Ishikawa (cell line): ENCODE data around the gene KDM3A.

ENCODE experiments used
- CEBPB ChIP-seq: IDR thresholded peaks from 2 replicates; pipeline ENCODE4 v1.6.1; 2012
- CREB1 ChIP-seq: IDR thresholded peaks from 2 replicates; pipeline ENCODE4 v1.6.1; 2012; ENCODE audit warnings: low read depth
- EGR1 ChIP-seq: IDR thresholded peaks from 2 replicates; pipeline ENCODE4 v1.6.1; 2012
- EP300 ChIP-seq: IDR thresholded peaks from 2 replicates; pipeline ENCODE4 v1.6.1; 2012; ENCODE audit warnings: borderline replicate concordance
- FOXM1 ChIP-seq: IDR thresholded peaks from 2 replicates; pipeline ENCODE4 v1.6.1; 2012; ENCODE audit warnings: low read depth, borderline replicate concordance
- NFIC ChIP-seq: IDR thresholded peaks from 2 replicates; pipeline ENCODE4 v1.6.1; 2012
- RAD21 ChIP-seq: IDR thresholded peaks from 2 replicates; pipeline ENCODE4 v1.6.1; 2012; ENCODE audit warnings: low read depth
- TAF1 ChIP-seq: IDR thresholded peaks from 2 replicates; pipeline ENCODE4 v1.6.1; 2012; ENCODE audit warnings: low read depth, mild to moderate bottlenecking
- TCF12 ChIP-seq: IDR thresholded peaks from 2 replicates; pipeline ENCODE4 v1.6.1; 2012; ENCODE audit warnings: low read depth
- TEAD4 ChIP-seq: IDR thresholded peaks from 2 replicates; pipeline ENCODE4 v1.6.1; 2012
- USF1 ChIP-seq: IDR thresholded peaks from 2 replicates; pipeline ENCODE4 v1.6.1; 2012
- YY1 ChIP-seq: IDR thresholded peaks from 2 replicates; pipeline ENCODE4 v1.6.1; 2012; ENCODE audit warnings: low read depth
- ZBTB7A ChIP-seq: IDR thresholded peaks from 2 replicates; pipeline ENCODE4 v1.6.1; 2012; ENCODE audit warnings: low read depth
- TF ChIP-seq, protein P1 (sequence below): IDR thresholded peaks from 2 replicates; pipeline ENCODE4 v1.6.1; 2012; ENCODE audit warnings: low read depth, mild to moderate bottlenecking
- TF ChIP-seq, protein P2 (sequence below): IDR thresholded peaks from 2 replicates; pipeline ENCODE4 v1.6.1; 2012

KDM3A gene

DNA sequence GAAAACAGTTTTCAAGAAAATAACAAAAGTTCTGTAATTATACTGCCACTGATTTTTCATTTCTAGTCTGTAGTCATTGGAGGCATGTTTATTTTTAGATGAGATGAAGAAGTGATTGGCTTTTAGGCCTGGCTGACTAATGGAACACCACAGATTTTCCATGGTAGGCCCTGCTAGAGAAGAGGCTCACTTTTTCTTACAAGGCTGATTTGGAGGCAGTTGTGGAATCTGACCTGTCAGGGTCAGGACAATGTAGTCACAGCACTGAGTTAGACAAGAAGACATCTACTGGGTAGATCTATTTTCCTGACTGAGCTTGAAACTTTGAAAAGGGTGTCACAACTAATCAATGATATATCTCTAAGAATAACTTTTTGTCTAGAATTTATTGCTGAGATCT lies 43.9 kb downstream of the KDM3A start:
- TF ChIP-seq TCF12 (no peak), EGR1 (no peak), CEBPB (no peak), EP300 (no peak), TAF1 (no peak), ZBTB7A (no peak), USF1 (no peak), RAD21 (no peak), FOXM1 (no peak), TEAD4 (no peak), NFIC (no peak), YY1 (no peak), CREB1 (no peak)
- TF ChIP-seq, protein P1, sequence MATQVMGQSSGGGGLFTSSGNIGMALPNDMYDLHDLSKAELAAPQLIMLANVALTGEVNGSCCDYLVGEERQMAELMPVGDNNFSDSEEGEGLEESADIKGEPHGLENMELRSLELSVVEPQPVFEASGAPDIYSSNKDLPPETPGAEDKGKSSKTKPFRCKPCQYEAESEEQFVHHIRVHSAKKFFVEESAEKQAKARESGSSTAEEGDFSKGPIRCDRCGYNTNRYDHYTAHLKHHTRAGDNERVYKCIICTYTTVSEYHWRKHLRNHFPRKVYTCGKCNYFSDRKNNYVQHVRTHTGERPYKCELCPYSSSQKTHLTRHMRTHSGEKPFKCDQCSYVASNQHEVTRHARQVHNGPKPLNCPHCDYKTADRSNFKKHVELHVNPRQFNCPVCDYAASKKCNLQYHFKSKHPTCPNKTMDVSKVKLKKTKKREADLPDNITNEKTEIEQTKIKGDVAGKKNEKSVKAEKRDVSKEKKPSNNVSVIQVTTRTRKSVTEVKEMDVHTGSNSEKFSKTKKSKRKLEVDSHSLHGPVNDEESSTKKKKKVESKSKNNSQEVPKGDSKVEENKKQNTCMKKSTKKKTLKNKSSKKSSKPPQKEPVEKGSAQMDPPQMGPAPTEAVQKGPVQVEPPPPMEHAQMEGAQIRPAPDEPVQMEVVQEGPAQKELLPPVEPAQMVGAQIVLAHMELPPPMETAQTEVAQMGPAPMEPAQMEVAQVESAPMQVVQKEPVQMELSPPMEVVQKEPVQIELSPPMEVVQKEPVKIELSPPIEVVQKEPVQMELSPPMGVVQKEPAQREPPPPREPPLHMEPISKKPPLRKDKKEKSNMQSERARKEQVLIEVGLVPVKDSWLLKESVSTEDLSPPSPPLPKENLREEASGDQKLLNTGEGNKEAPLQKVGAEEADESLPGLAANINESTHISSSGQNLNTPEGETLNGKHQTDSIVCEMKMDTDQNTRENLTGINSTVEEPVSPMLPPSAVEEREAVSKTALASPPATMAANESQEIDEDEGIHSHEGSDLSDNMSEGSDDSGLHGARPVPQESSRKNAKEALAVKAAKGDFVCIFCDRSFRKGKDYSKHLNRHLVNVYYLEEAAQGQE = no peak
- TF ChIP-seq, protein P2, sequence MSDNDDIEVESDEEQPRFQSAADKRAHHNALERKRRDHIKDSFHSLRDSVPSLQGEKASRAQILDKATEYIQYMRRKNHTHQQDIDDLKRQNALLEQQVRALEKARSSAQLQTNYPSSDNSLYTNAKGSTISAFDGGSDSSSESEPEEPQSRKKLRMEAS = no peak

DNA sequence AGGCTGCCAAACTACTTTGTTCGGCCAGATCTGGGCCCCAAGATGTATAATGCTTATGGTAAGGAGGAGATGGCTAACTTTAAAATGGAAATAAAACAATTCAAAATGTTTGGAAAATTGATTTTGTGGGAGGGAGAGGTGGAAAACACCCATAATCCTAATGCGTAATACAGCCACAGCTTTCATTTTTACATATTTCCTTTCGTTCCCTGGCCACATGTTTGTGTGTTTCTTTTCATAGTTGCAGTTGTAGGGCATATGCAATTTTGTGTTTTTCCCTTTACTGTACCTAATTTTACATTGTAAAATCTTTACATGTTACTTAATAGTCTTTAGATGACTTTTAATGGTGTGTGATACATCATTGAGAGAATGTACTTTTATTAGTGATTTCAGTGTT lies 44.6 kb downstream of the KDM3A start:
- TF ChIP-seq, protein P2 = no peak
- no peak for TF ChIP-seq EGR1
- TF ChIP-seq TCF12 = no peak
- TF ChIP-seq EP300 = no peak

- TF ChIP-seq, protein P2 = no peak
- TF ChIP-seq RAD21 (0 out of 2 replicates have a peak, but pooled peaks have one; percentile 5), NFIC (no peak), ZBTB7A (no peak)
Observed at GRCh38 chr2:86487062-86487461, 45.9 kb downstream of the KDM3A start.

DNA sequence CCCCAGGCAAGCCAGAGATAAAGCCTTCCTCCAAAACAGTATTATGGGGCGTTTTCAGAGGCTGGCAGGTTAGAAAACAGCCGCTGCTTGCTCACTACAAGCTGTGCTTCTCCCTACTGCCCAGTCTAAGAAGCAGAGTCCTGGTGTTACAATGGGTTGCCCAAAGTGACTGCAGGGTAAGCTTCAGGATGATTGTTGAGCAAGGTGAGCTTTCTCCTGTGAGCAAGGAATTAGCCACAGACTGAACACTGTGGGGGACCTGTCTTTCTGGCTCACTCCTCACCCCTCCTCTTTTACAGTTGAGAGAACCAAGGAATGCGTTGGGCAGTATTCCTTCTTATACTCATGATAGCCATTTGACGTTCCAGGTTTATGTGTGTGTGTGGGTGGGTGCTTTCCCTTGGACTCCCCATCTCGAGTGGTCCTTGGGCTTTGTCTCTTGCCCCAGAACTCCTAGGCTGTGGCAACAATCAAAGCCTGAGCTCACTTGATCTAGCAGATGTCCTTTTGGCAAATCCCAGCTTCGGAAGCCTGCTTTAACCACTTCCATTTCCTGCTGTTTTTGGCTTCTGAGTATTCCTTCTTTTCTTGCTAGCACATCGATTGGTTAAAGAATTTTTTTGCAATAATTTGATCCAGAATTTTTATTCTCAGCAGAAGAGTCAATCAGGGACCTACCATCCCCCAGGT lies 47.5 kb downstream of the KDM3A start:
- TF ChIP-seq USF1 (no peak), RAD21 (no peak), TCF12 (no peak), TEAD4 (no peak)
- TF ChIP-seq, protein P2 = no peak

GRCh38 chr2:86489542-86489941 lies 48.4 kb downstream of the KDM3A start:
- TF ChIP-seq NFIC (no peak), CEBPB (no peak), EGR1 (no peak), TAF1 (no peak), USF1 (no peak), ZBTB7A (no peak)

- TF ChIP-seq TEAD4 (no peak), YY1 (no peak), TAF1 (no peak), TCF12 (no peak)
Observed at GRCh38 chr2:86490245-86490644, 49.1 kb downstream of the KDM3A start.

DNA sequence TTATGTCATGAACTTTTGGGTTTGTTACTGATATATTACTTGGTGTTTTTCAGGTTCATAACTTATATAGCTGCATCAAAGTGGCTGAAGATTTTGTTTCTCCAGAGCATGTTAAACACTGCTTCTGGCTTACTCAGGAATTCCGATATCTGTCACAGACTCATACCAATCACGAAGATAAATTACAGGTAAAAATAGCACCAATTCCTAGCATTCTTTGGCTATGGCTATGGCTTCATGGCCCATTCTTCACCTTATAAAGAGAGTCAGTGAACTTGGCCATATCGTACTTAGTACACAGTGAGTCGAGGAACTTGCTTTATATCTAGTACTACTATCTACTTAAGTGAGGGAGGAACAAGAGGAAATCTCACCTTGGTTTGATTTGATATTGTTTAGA lies 49.9 kb downstream of the KDM3A start:
- TF ChIP-seq, protein P2 = no peak
- TF ChIP-seq CEBPB (no peak), EP300 (no peak), NFIC (no peak), FOXM1 (no peak), TEAD4 (peak; percentile 53)
- TF ChIP-seq, protein P1 = no peak
